CD14-positive monocyte (primary cell): Measurements from ENCODE around the gene DHX58. TPM values are rescaled to one million over a fixed set of nuclear protein-coding genes. Genes with fewer than 3 reads are reported as not detected.

Experiments used
- DNase-seq, 3 donors: peaks; one replicate each; pipeline ENCODE4 v3.0.0-alpha.2; 2011 to 2022
- H2AFZ ChIP-seq: 2 replicates; pipeline ENCODE4 v1.6.0; 2012; ENCODE audit warnings: mild to moderate bottlenecking, low read depth, low read length, inconsistent platforms; ENCODE audit not compliant: insufficient read depth, poor library complexity, severe bottlenecking
- H3K27ac ChIP-seq, 2 donors: 1 replicate in 1 of 2; 2 replicates in 1 of 2; pipeline ENCODE4 v1.5.1; 2012 to 2013; ENCODE audit warnings: low read length in 2 of 2, control low read depth in 1 of 2, inconsistent platforms in 1 of 2, low read depth in 1 of 2, mild to moderate bottlenecking in 1 of 2
- H3K27me3 ChIP-seq, 2 donors: one replicate each; pipeline versions ENCODE4 v1.6.0 to v1.6.1; 2011 to 2013; ENCODE audit warnings: low read length in 2 of 2; ENCODE audit not compliant: control insufficient read depth in 2 of 2, insufficient read depth in 2 of 2
- H3K36me3 ChIP-seq, 2 donors: replicated peaks in 1 of 2; 1 replicate in 1 of 2; 2 replicates in 1 of 2; pipeline versions ENCODE4 v1.5.1 to v1.6.1; 2012 to 2013; ENCODE audit warnings: low read length in 2 of 2, control low read depth in 1 of 2, inconsistent platforms in 1 of 2, mild to moderate bottlenecking in 1 of 2; ENCODE audit not compliant: insufficient read depth in 2 of 2, control insufficient read depth in 1 of 2
- H3K4me1 ChIP-seq, 2 donors: 1 replicate in 1 of 2; 2 replicates in 1 of 2; pipeline versions ENCODE4 v1.5.1 to v1.6.1; 2012 to 2013; ENCODE audit warnings: low read length in 2 of 2, control low read depth in 1 of 2, inconsistent platforms in 1 of 2, mild to moderate bottlenecking in 1 of 2, moderate library complexity in 1 of 2; ENCODE audit not compliant: insufficient read depth in 2 of 2, control insufficient read depth in 1 of 2
- H3K4me2 ChIP-seq: replicated peaks from 2 replicates; pipeline ENCODE3; 2012; ENCODE audit warnings: low read length, moderate library complexity, mild to moderate bottlenecking; ENCODE audit not compliant: poor library complexity, severe bottlenecking; ENCODE audit errors: extremely low read depth
- H3K4me3 ChIP-seq, 3 experiments: fragments of 200-600 bp in 1 of 3; sonication (generic) in 1 of 3; replicated peaks in 1 of 3; 1 replicate in 2 of 3; 2 replicates in 1 of 3; pipeline ENCODE4 v1.5.1; 2011 to 2013; ENCODE audit warnings: low read length in 3 of 3, mild to moderate bottlenecking in 3 of 3, control low read depth in 2 of 3, low read depth in 2 of 3, inconsistent platforms in 1 of 3, moderate library complexity in 1 of 3
- H3K79me2 ChIP-seq: 2 replicates; pipeline ENCODE4 v1.6.0; 2012; ENCODE audit warnings: mild to moderate bottlenecking, control low read depth, inconsistent platforms, low read length, moderate library complexity; ENCODE audit not compliant: insufficient read depth
- H3K9ac ChIP-seq: 2 replicates; pipeline ENCODE4 v1.6.0; 2017; ENCODE audit warnings: low read length, mild to moderate bottlenecking; ENCODE audit not compliant: insufficient read depth, poor library complexity, severe bottlenecking
- H3K9me3 ChIP-seq, 2 donors: replicated peaks in 1 of 2; 1 replicate in 1 of 2; 2 replicates in 1 of 2; pipeline versions ENCODE4 v1.5.1 to v1.6.1; 2012 to 2013; ENCODE audit warnings: low read length in 2 of 2, control low read depth in 1 of 2; ENCODE audit not compliant: control insufficient read depth in 1 of 2, insufficient read depth in 1 of 2
- H4K20me1 ChIP-seq: 2 replicates; pipeline ENCODE4 v1.6.0; 2012; ENCODE audit warnings: mild to moderate bottlenecking, low read length, control low read depth, moderate library complexity; ENCODE audit not compliant: insufficient read depth
- H3K27ac Mint-ChIP-seq, 7 donors: one replicate each; pipeline ENCODE4 v1.8.0; 2020; ENCODE audit warnings: mild to moderate bottlenecking in 7 of 7, mixed read lengths in 7 of 7, moderate library complexity in 6 of 7, inconsistent platforms in 2 of 7
- H3K27me3 Mint-ChIP-seq, 3 donors: one replicate each; pipeline ENCODE4 v1.8.0; 2021 to 2022; ENCODE audit warnings: low read depth in 3 of 3, mild to moderate bottlenecking in 3 of 3, mixed read lengths in 3 of 3, moderate library complexity in 3 of 3, inconsistent platforms in 1 of 3
- H3K36me3 Mint-ChIP-seq, 2 donors: one replicate each; pipeline ENCODE4 v1.8.0; 2020; ENCODE audit warnings: mixed read lengths in 2 of 2, inconsistent platforms in 1 of 2, mild to moderate bottlenecking in 1 of 2
- H3K4me1 Mint-ChIP-seq: one replicate; pipeline ENCODE4 v1.8.0; 2020; ENCODE audit warnings: mild to moderate bottlenecking, mixed read lengths
- H3K4me3 Mint-ChIP-seq, 2 donors: one replicate each; pipeline ENCODE4 v1.8.0; 2020; ENCODE audit warnings: mild to moderate bottlenecking in 2 of 2, mixed read lengths in 2 of 2, moderate library complexity in 1 of 2
- H3K9me3 Mint-ChIP-seq, 7 donors: one replicate each; pipeline ENCODE4 v1.8.0; 2020 to 2022; ENCODE audit warnings: mixed read lengths in 7 of 7, mild to moderate bottlenecking in 6 of 7, moderate library complexity in 6 of 7, inconsistent platforms in 2 of 7
- WGBS: methylation state at CpG from one replicate; pipeline ENCODE4 v1.1.5; 2013; ENCODE audit warnings: missing lambda C conversion rate; ENCODE audit not compliant: insufficient coverage; 5-methylcytosine and 5-hydroxymethylcytosine counted together
- intact Hi-C, 2 donors: fragments of 100-400 bp; cut with micrococcal nuclease; formaldehyde crosslinking; loops; one replicate each; pipeline versions ENCODE4 v1.15.0 to v1.15.1; 2023
- polyA minus RNA-seq: library from RNA; depleted of rRNA, polyadenylated mRNA; stranded (reverse); fragments of >200 nt; gene quantifications from 2 replicates; pipeline ENCODE4 v1.2.3, GENCODE V29; 2012
- polyA plus RNA-seq, 3 donors: library from polyadenylated mRNA; depleted of rRNA in 1 of 3; unstranded in 2 of 3; stranded (reverse) in 1 of 3; fragments of 300-500 nt in 2 of 3; fragments of >200 nt in 1 of 3; fragmentation: Illumina TruSeq in 2 of 3; gene quantifications; 1 replicate in 2 of 3; 2 replicates in 1 of 3; pipeline ENCODE4 v1.2.3, GENCODE V29; 2012 to 2021
- total RNA-seq, 12 experiments: library from RNA in 1 of 12; stranded (reverse) in 1 of 12; fragments of 120-200 nt in 1 of 12; gene quantifications; one replicate each; pipeline ENCODE4 v1.2.4 and lab custom pipeline; 2013 to 2026; ENCODE audit warnings: mixed read lengths in 6 of 12, inconsistent platforms in 1 of 12
- TF ChIP-seq, protein P1 (sequence below): fragments of 200-600 bp; IDR thresholded peaks from one replicate; pipeline ENCODE4 v1.8.0; 2022; ENCODE audit warnings: antibody characterized with exemption, mild to moderate bottlenecking

The DHX58 gene
- total RNA-seq (2013) = 46.4 TPM
- polyA plus RNA-seq = 10 to 100 TPM; 13.2 to 46.7 (median 16.0) TPM
- 19.8 and 30.9 TPM in 2 replicates for polyA minus RNA-seq
- 3.0 to 128 (median 13.1) reads per million in 11 experiments for total RNA-seq (lab: John Stamatoyannopoulos, UW)

- Histone ChIP-seq H4K20me1 (no peaks in the 10 kb centered on the region), H2AFZ (peak within 1 kb of the TSS; percentile 88), H3K36me3 (peaks cover 6 to 13% of the 10 kb centered on the region in 2 donors), H3K27me3 (no peaks in the 10 kb centered on the region), H3K79me2 (peaks cover 5% of the 10 kb centered on the region), H3K9me3 (no peaks in the 10 kb centered on the region), H3K27ac (peak within 1 kb of the TSS; percentile 72 to 85), H3K4me3 (peak within 1 kb of the TSS; percentile 58 to 81 (median 66)), H3K9ac (peak within 1 kb of the TSS; percentile 71), H3K4me2 (peak within 1 kb of the TSS; percentile 75), H3K4me1 (peaks cover 22 to 26% of the 10 kb centered on the region in 2 donors)
- intact Hi-C loops = loop anchor here in 1 of 2 donors (5.0 kb wide), 2 partner anchors 50 to 195 kb away; partner anchors contain the start of gene ACLY
- TF ChIP-seq, protein P1, sequence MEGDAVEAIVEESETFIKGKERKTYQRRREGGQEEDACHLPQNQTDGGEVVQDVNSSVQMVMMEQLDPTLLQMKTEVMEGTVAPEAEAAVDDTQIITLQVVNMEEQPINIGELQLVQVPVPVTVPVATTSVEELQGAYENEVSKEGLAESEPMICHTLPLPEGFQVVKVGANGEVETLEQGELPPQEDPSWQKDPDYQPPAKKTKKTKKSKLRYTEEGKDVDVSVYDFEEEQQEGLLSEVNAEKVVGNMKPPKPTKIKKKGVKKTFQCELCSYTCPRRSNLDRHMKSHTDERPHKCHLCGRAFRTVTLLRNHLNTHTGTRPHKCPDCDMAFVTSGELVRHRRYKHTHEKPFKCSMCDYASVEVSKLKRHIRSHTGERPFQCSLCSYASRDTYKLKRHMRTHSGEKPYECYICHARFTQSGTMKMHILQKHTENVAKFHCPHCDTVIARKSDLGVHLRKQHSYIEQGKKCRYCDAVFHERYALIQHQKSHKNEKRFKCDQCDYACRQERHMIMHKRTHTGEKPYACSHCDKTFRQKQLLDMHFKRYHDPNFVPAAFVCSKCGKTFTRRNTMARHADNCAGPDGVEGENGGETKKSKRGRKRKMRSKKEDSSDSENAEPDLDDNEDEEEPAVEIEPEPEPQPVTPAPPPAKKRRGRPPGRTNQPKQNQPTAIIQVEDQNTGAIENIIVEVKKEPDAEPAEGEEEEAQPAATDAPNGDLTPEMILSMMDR = no peak
- H3K36me3 Mint-ChIP-seq = peaks cover 41 to 44% of the 10 kb centered on the region in 2 donors
- peak within 1 kb of the TSS; percentile 88 to 93 for H3K4me3 Mint-ChIP-seq
- peaks cover 33% of the 10 kb centered on the region for H3K4me1 Mint-ChIP-seq
- DNase-seq = peak; percentile 82 to 88 (median 86)
- peak within 1 kb of the TSS; percentile 88 to 95 (median 93) for H3K27ac Mint-ChIP-seq
- H3K27me3 Mint-ChIP-seq = peaks cover 0 to 3% (median 0%) of the 10 kb centered on the region in 3 donors
- 0% methylated on average over 5 of the region's 10 CpGs for WGBS
- no peaks in the 10 kb centered on the region for H3K9me3 Mint-ChIP-seq
These were observed at the start of gene DHX58 for GRCh38 chr17:42112552-42113176. TSS of gene DHX58 (minus strand) at chr17:42112714. CDS start at chr17:42111892, 822 bp downstream.

DNA sequence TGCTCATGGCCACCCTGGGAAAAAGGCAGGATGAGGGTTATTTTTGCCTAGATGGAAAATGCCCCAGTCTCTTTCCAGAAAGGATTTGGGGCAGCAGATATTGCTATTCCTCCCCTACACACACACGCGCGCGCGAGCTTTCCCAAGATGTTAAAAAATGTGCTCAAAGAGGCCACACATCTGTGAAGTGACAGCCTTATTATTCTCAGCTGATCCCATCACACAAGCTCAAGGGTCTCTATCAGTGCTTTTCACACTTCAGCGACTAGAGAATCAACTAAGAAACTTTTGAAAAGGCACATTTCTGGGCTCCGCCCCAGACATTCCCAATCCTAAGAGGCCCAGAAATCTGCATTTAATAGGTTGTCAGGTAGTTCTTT is 48.0 kb upstream of the DHX58 start:
- no peak overlapping the region for H3K4me2 ChIP-seq
- no peaks in the 10 kb centered on the region for H3K36me3 Mint-ChIP-seq
- peaks cover under 1 to 3% (median 1%) of the 10 kb centered on the region in 3 donors for H3K27me3 Mint-ChIP-seq
- 98% methylated on average over 5 of the region's 7 CpGs for WGBS
- H3K4me3 Mint-ChIP-seq = no peak overlapping the region
- no peaks in the 10 kb centered on the region for H3K9me3 ChIP-seq
- H3K9ac ChIP-seq = no peak overlapping the region
- H3K27me3 ChIP-seq = no peaks in the 10 kb centered on the region
- H3K4me1 ChIP-seq = peaks cover 20 to 30% of the 10 kb centered on the region in 2 donors
- H3K4me3 ChIP-seq = no peak overlapping the region
- TF ChIP-seq, protein P1 = no peak
- peak overlapping the region in 1 of 7 donors; percentile 18 for H3K27ac Mint-ChIP-seq
- H3K79me2 ChIP-seq = no peaks in the 10 kb centered on the region
- no peak for DNase-seq
- H3K4me1 Mint-ChIP-seq = peaks cover 27% of the 10 kb centered on the region
- no peaks in the 10 kb centered on the region for H3K36me3 ChIP-seq
- H2AFZ ChIP-seq = no peak overlapping the region
- H4K20me1 ChIP-seq = no peaks in the 10 kb centered on the region
- no peak overlapping the region for H3K27ac ChIP-seq
- peaks cover 0 to 2% (median 0%) of the 10 kb centered on the region in 7 donors for H3K9me3 Mint-ChIP-seq
- intact Hi-C loops = no loop called here
